MCF 10A (cell line): ENCODE measurements around the gene CBX6. TPM values are rescaled to one million over a fixed set of nuclear protein-coding genes. Genes with fewer than 3 reads are reported as not detected.

ENCODE experiments used
- BruUV-seq: library from RNA; stranded (reverse); fragments of 400-500 nt; replicated peaks from 2 replicates; lab custom pipeline; 2021; lab: Mats Ljungman, UMichigan
- CTCF ChIA-PET: fragments of 300-600 bp; sonication (Branson Sonifier 250); formaldehyde crosslinking; extraction: SDS; loops from one replicate; lab custom pipeline; 2021; ENCODE audit warnings: antibody characterized with exemption, inconsistent platforms; lab: Yijun Ruan, JAX
- POLR2A ChIA-PET: fragments of 300-600, 350-650 bp; sonication (Branson Sonifier 250); formaldehyde crosslinking; extraction: SDS; loops from one replicate; lab custom pipeline; 2020; ENCODE audit warnings: antibody characterized with exemption, inconsistent platforms; lab: Yijun Ruan, JAX
- DNase-seq: peaks from one replicate; pipeline ENCODE4 v3.0.0-alpha.2; 2018; ENCODE audit not compliant: unreplicated experiment
- H3K27ac Mint-ChIP-seq: one replicate; pipeline ENCODE4 v1.8.0; 2022; ENCODE audit warnings: mild to moderate bottlenecking, low read depth, mixed read lengths; ENCODE audit not compliant: unreplicated experiment
- H3K27me3 Mint-ChIP-seq: one replicate; pipeline ENCODE4 v1.8.0; 2022; ENCODE audit warnings: mixed read lengths; ENCODE audit not compliant: insufficient read depth, unreplicated experiment
- H3K36me3 Mint-ChIP-seq: one replicate; pipeline ENCODE4 v1.8.0; 2022; ENCODE audit warnings: mild to moderate bottlenecking, moderate library complexity, mixed read lengths; ENCODE audit not compliant: insufficient read depth, unreplicated experiment
- H3K4me1 Mint-ChIP-seq: one replicate; pipeline ENCODE4 v1.8.0; 2022; ENCODE audit warnings: mixed read lengths; ENCODE audit not compliant: insufficient read depth, unreplicated experiment
- H3K4me3 Mint-ChIP-seq: one replicate; pipeline ENCODE4 v1.8.0; 2022; ENCODE audit warnings: mild to moderate bottlenecking, moderate library complexity, mixed read lengths; ENCODE audit not compliant: unreplicated experiment
- H3K9me3 Mint-ChIP-seq: one replicate; pipeline ENCODE4 v1.8.0; 2022; ENCODE audit warnings: mixed read lengths; ENCODE audit not compliant: unreplicated experiment
- intact Hi-C: fragments of 100-400 bp; cut with micrococcal nuclease; formaldehyde crosslinking; loops from 2 replicates; pipeline ENCODE4 v1.14.1; 2022
- total RNA-seq: library from RNA; stranded (reverse); gene quantifications from 2 replicates; pipeline ENCODE4 v1.2.3, GENCODE V29; 2022
- TF ChIP-seq, protein P1 (sequence below): fragments of 200-600 bp; IDR thresholded peaks from one replicate; pipeline ENCODE4 v1.8.0; 2022; ENCODE audit warnings: antibody characterized with exemption, mild to moderate bottlenecking; ENCODE audit not compliant: unreplicated experiment

The CBX6 gene
- total RNA-seq, 1 experiment from 2014 or later = 22.9 TPM

DNA sequence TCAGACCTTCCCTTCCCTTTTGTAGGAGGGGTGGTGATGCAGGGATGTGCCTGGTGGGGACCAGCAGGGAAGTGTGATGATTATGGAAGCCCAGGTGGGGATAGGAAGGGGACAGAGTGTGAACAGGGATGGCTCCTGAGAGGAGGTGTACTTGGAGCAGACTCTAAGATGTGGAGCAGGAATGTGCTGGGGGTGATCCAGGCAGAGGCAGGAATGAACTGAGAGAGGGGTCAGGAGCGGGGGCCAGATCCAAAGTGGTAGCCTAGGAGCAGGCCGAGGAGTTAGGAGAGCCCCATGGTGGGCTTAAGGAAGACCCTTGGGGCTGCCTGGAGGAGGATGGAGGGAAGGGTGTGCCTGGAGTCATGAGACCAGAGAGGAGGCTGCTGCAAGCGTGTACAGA, 31.9 kb downstream of the CBX6 start:
- peaks cover 30% of the 10 kb centered on the region for H3K27me3 Mint-ChIP-seq
- no peak overlapping the region for H3K4me3 Mint-ChIP-seq
- no peaks in the 10 kb centered on the region for H3K36me3 Mint-ChIP-seq
- TF ChIP-seq, protein P1, sequence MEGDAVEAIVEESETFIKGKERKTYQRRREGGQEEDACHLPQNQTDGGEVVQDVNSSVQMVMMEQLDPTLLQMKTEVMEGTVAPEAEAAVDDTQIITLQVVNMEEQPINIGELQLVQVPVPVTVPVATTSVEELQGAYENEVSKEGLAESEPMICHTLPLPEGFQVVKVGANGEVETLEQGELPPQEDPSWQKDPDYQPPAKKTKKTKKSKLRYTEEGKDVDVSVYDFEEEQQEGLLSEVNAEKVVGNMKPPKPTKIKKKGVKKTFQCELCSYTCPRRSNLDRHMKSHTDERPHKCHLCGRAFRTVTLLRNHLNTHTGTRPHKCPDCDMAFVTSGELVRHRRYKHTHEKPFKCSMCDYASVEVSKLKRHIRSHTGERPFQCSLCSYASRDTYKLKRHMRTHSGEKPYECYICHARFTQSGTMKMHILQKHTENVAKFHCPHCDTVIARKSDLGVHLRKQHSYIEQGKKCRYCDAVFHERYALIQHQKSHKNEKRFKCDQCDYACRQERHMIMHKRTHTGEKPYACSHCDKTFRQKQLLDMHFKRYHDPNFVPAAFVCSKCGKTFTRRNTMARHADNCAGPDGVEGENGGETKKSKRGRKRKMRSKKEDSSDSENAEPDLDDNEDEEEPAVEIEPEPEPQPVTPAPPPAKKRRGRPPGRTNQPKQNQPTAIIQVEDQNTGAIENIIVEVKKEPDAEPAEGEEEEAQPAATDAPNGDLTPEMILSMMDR = no peak
- POLR2A ChIA-PET = interaction anchor here (0.6 kb wide), 1 partner anchor 440 kb away, joined by 3 read pairs; no protein-coding TSS in a partner anchor
- no peak for DNase-seq
- CTCF ChIA-PET = interaction anchor here (1.1 kb wide), 1 partner anchor 111 kb away, joined by 3 read pairs; no protein-coding TSS in a partner anchor
- intact Hi-C loops = loop anchor here (5.0 kb wide), 2 partner anchors 38 to 73 kb away; no protein-coding TSS in a partner anchor
- no peak overlapping the region for H3K27ac Mint-ChIP-seq
- H3K4me1 Mint-ChIP-seq = peaks cover 14% of the 10 kb centered on the region
- BruUV-seq = no TSS peak
- no peaks in the 10 kb centered on the region for H3K9me3 Mint-ChIP-seq

DNA sequence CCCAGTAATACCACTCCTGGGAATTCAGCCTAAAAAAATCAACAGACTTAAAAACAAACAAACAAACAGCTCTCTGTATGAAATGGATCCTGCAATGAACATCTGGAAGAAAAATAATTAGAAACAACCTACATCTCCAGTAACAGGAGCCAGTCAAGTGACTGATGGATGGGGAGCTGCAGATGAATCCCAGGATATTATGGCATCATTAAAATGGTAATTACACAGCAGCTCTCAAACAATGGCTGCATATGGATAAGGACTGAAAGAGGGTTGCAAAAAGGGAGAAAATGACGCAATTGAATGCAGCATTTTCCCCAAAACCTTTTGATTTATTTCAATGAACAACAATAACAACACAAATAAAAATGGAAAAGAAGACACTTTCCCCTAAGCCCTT, 32.3 kb downstream of the CBX6 start:
- no peak for DNase-seq
- Mint-ChIP-seq H3K27me3 (peaks cover 28% of the 10 kb centered on the region), H3K36me3 (no peaks in the 10 kb centered on the region), H3K27ac (no peak overlapping the region), H3K9me3 (no peaks in the 10 kb centered on the region), H3K4me3 (no peak overlapping the region), H3K4me1 (peaks cover 14% of the 10 kb centered on the region)
- CTCF ChIA-PET = interaction anchor here (0.6 to 1.1 kb wide), 2 partner anchors 71 to 112 kb away, joined by 3 read pairs; no protein-coding TSS in a partner anchor
- POLR2A ChIA-PET = interaction anchor here (0.6 kb wide), 1 partner anchor 440 kb away, joined by 3 read pairs; no protein-coding TSS in a partner anchor
- BruUV-seq = no TSS peak
- intact Hi-C loops = loop anchor here (5.0 kb wide), 2 partner anchors 37 to 72 kb away; no protein-coding TSS in a partner anchor
- TF ChIP-seq, protein P1 = no peak

DNA sequence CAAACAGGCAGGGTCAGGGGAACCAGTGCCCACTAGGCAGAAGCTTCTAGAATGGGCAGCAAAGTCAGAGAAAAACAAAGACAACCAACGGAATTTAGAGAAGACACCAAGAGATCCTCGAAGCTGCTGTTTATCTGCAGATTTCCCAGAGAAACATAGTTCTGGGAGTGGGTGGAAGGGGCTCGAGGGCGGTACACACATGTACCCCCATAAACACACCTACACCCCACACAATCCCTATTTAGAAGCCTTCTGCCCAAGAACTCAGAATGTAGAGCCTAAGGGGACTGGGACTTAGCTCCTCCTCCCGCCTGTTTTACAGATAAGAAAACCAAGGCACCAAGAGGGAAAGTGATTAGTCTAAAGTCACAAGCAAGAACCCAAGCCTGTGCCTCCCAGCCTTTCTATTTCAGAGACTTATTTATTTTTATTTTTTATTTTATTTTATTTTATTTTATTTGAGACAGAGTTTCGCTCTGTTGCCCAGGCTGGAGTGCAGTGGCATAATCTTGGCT, 34.5 kb downstream of the CBX6 start:
- Mint-ChIP-seq H3K4me3 (no peak overlapping the region), H3K27me3 (peaks cover 19% of the 10 kb centered on the region), H3K9me3 (no peaks in the 10 kb centered on the region), H3K27ac (no peak overlapping the region), H3K36me3 (no peaks in the 10 kb centered on the region), H3K4me1 (peaks cover 18% of the 10 kb centered on the region)
- CTCF ChIA-PET = interaction anchor here (1.0 kb wide), 1 partner anchor 32 kb away, joined by 3 read pairs; no protein-coding TSS in a partner anchor
- no TSS peak for BruUV-seq
- DNase-seq = no peak
- TF ChIP-seq, protein P1 = no peak
- POLR2A ChIA-PET = no interaction called here
- intact Hi-C loops = no loop called here

DNA sequence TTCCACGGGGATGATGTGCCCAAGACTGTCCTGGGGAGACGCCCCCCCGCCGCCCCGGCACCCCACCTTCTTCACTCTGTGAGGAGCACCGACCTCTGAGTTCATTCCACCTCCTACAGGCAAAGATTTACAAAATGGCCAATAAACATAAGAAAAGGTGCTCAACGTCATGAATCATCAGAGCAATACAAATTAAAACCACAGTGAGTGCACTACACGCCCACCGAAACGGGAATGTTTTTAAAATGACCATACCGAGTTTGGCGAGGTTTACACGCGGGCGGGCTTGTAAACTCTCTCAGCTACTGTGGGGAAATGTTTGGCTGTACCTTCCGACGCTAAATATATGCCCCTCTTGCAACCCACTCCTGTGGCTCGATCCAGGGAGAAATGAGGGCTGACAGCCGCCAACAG, 36.1 kb downstream of the CBX6 start:
- Mint-ChIP-seq H3K27ac (no peak overlapping the region), H3K36me3 (no peaks in the 10 kb centered on the region), H3K4me3 (no peak overlapping the region), H3K4me1 (peaks cover 17% of the 10 kb centered on the region), H3K27me3 (peaks cover 17% of the 10 kb centered on the region), H3K9me3 (no peaks in the 10 kb centered on the region)
- TF ChIP-seq, protein P1 = no peak
- DNase-seq = peak; percentile 38
- POLR2A ChIA-PET = no interaction called here
- BruUV-seq = no TSS peak
- CTCF ChIA-PET = interaction anchor here (0.7 kb wide), 1 partner anchor 295 kb away, joined by 3 read pairs; no protein-coding TSS in a partner anchor
- intact Hi-C loops = no loop called here
